RPMI8226 (cell line): ENCODE results near the gene TAPT1.
A peak's percentile ranks its signal among the peaks of the same experiment; 100 is the strongest.
"Not testable (repeated sequence)": the region's sequence is repeated elsewhere in the genome, so short reads cannot be mapped to it uniquely, and the experiment has no call there.

ENCODE experiments used
- DNase-seq: peaks from one replicate; pipeline ENCODE4 v3.0.0-alpha.2; 2015

TAPT1 gene

GRCh38 chr4:16207409-16207808 is 18.9 kb downstream of the TAPT1 start:
- no peak for DNase-seq

- DNase-seq, result no peak
Measured at GRCh38 chr4:16206848-16207247, 19.4 kb downstream of the TAPT1 start.

- no peak for DNase-seq
Measured at GRCh38 chr4:16206301-16206700, 20.0 kb downstream of the TAPT1 start.

GRCh38 chr4:16205298-16206164 is 20.7 kb downstream of the TAPT1 start:
- peak; percentile 20 for DNase-seq

- DNase-seq, result no peak
Measured at GRCh38 chr4:16204505-16204904, 21.8 kb downstream of the TAPT1 start.

GRCh38 chr4:16203083-16203482 is 23.2 kb downstream of the TAPT1 start:
- no peak for DNase-seq

GRCh38 chr4:16202598-16202997 is 23.7 kb downstream of the TAPT1 start:
- DNase-seq, result no peak

GRCh38 chr4:16199093-16199492 is 27.2 kb downstream of the TAPT1 start:
- DNase-seq, result no peak

- DNase-seq, result no peak
Measured at GRCh38 chr4:16197876-16198665, 28.2 kb downstream of the TAPT1 start.

GRCh38 chr4:16196482-16197393 is 29.5 kb downstream of the TAPT1 start:
- no peak for DNase-seq

- DNase-seq, result no peak
Measured at GRCh38 chr4:16195209-16195608, 31.1 kb downstream of the TAPT1 start.

GRCh38 chr4:16194798-16195197 is 31.5 kb downstream of the TAPT1 start:
- not testable (repeated sequence) for DNase-seq

GRCh38 chr4:16194214-16194613 is 32.1 kb downstream of the TAPT1 start:
- DNase-seq, result no peak

- no peak for DNase-seq
Measured at GRCh38 chr4:16192631-16193518, 33.4 kb downstream of the TAPT1 start.

- no peak for DNase-seq
Measured at GRCh38 chr4:16192057-16192456, 34.2 kb downstream of the TAPT1 start.

- no peak for DNase-seq
Measured at GRCh38 chr4:16187455-16187854, 38.8 kb downstream of the TAPT1 start.

GRCh38 chr4:16186986-16187385 is 39.3 kb downstream of the TAPT1 start:
- no peak for DNase-seq

- no peak for DNase-seq
Measured at GRCh38 chr4:16183604-16184003, 42.7 kb downstream of the TAPT1 start.

GRCh38 chr4:16176621-16177020 is 49.6 kb downstream of the TAPT1 start:
- no peak for DNase-seq

- no peak for DNase-seq
Measured at GRCh38 chr4:16171831-16172230, 54.4 kb downstream of the TAPT1 start.

GRCh38 chr4:16169490-16169889 is 56.8 kb downstream of the TAPT1 start:
- no peak for DNase-seq
